ENCODE results near the gene CFAP97D2.

CFAP97D2 gene

GRCh38 chr13:114185182-114185971, 6.3 kb downstream of the CFAP97D2 start:
- Histone ChIP-seq H3K27me3 (replicated peaks; ENCODE audit: insufficient read depth, low read length) (no peaks in the 10 kb centered on the region), H3F3A (ENCODE audit: insufficient read depth, low read length) (no peaks in the 10 kb centered on the region), H3K9ac (ENCODE audit: low read length) (no peak overlapping the region), H3K9me2 (replicated peaks; ENCODE audit: insufficient read depth, low read length) (no peaks in the 10 kb centered on the region), H3K36me3 (replicated peaks; ENCODE audit: insufficient read depth, low read length) (no peaks in the 10 kb centered on the region), H3K79me2 (ENCODE audit: low read length) (no peaks in the 10 kb centered on the region), H3K4me3 (ENCODE audit: low read length) (no peak overlapping the region), H2AFZ (ENCODE audit: low read length) (no peak overlapping the region), H3K27ac (ENCODE audit: low read length) (no peak overlapping the region), H4K20me1 (ENCODE audit: insufficient read depth, low read length) (no peaks in the 10 kb centered on the region), H3K4me1 (ENCODE audit: low read length) (peaks cover 10% of the 10 kb centered on the region; the same call in 1 of the 2 replicates), H3K9me3 (replicated peaks; ENCODE audit: insufficient read depth, low read length) (no peaks in the 10 kb centered on the region), H3K4me2 (ENCODE audit: low read depth, low read length) (no peak overlapping the region)
- DNase-seq, result no peak
- TF ChIP-seq CTCF (IDR thresholded peaks at IDR 0.05; ENCODE audit: low read length) (no peak), EZH2 (optimal IDR thresholded peaks at IDR 0.05; ENCODE audit: low read depth, low read length) (no peak), EZH2phosphoT487 (IDR thresholded peaks at IDR 0.05; ENCODE audit: low read length) (no peak)

- Histone ChIP-seq H3K27me3 (replicated peaks; ENCODE audit: insufficient read depth, low read length) (no peaks in the 10 kb centered on the region), H3K9ac (ENCODE audit: low read length) (no peak overlapping the region), H3K27ac (ENCODE audit: low read length) (peak overlapping the region; percentile 65; the same call in 1 of the 2 replicates), H3K36me3 (replicated peaks; ENCODE audit: insufficient read depth, low read length) (no peaks in the 10 kb centered on the region), H3K4me3 (ENCODE audit: low read length) (no peak overlapping the region), H3K79me2 (ENCODE audit: low read length) (no peaks in the 10 kb centered on the region), H3K4me2 (ENCODE audit: low read depth, low read length) (peak overlapping the region; percentile 45; the same call in 1 of the 2 replicates), H3K9me3 (replicated peaks; ENCODE audit: insufficient read depth, low read length) (no peaks in the 10 kb centered on the region), H3K4me1 (ENCODE audit: low read length) (peaks cover 14% of the 10 kb centered on the region), H3K9me2 (replicated peaks; ENCODE audit: insufficient read depth, low read length) (no peaks in the 10 kb centered on the region), H4K20me1 (ENCODE audit: insufficient read depth, low read length) (no peaks in the 10 kb centered on the region), H3F3A (ENCODE audit: insufficient read depth, low read length) (no peaks in the 10 kb centered on the region), H2AFZ (ENCODE audit: low read length) (peak overlapping the region; percentile 26; the same call in 1 of the 2 replicates)
- TF ChIP-seq CTCF (IDR thresholded peaks at IDR 0.05; ENCODE audit: low read length) (no peak), EZH2phosphoT487 (IDR thresholded peaks at IDR 0.05; ENCODE audit: low read length) (no peak), EZH2 (optimal IDR thresholded peaks at IDR 0.05; ENCODE audit: low read depth, low read length) (no peak)
- DNase-seq, result peak; percentile 78
Observed at GRCh38 chr13:114194853-114195252, 15.8 kb downstream of the CFAP97D2 start.

GRCh38 chr13:114196629-114197028, 17.6 kb downstream of the CFAP97D2 start:
- Histone ChIP-seq H3K27me3 (replicated peaks; ENCODE audit: insufficient read depth, low read length) (no peaks in the 10 kb centered on the region), H3K36me3 (replicated peaks; ENCODE audit: insufficient read depth, low read length) (no peaks in the 10 kb centered on the region), H2AFZ (ENCODE audit: low read length) (no peak overlapping the region), H4K20me1 (ENCODE audit: insufficient read depth, low read length) (no peaks in the 10 kb centered on the region), H3K9me3 (replicated peaks; ENCODE audit: insufficient read depth, low read length) (no peaks in the 10 kb centered on the region), H3F3A (ENCODE audit: insufficient read depth, low read length) (no peaks in the 10 kb centered on the region), H3K27ac (ENCODE audit: low read length) (no peak overlapping the region), H3K9me2 (replicated peaks; ENCODE audit: insufficient read depth, low read length) (no peaks in the 10 kb centered on the region), H3K4me1 (ENCODE audit: low read length) (peaks cover 14% of the 10 kb centered on the region), H3K9ac (ENCODE audit: low read length) (no peak overlapping the region), H3K4me3 (ENCODE audit: low read length) (no peak overlapping the region), H3K4me2 (ENCODE audit: low read depth, low read length) (no peak overlapping the region), H3K79me2 (ENCODE audit: low read length) (no peaks in the 10 kb centered on the region)
- DNase-seq, result no peak
- TF ChIP-seq EZH2phosphoT487 (IDR thresholded peaks at IDR 0.05; ENCODE audit: low read length), result no peak
- no peak for TF ChIP-seq CTCF (IDR thresholded peaks at IDR 0.05; ENCODE audit: low read length)
- no peak for TF ChIP-seq EZH2 (optimal IDR thresholded peaks at IDR 0.05; ENCODE audit: low read depth, low read length)
